ENCODE measurements around the gene NF2.

NF2 gene

GRCh38 chr22:29718949-29719898 is 115.8 kb downstream of the NF2 start:
- no peak overlapping the region for H3K4me3 ChIP-seq (ENCODE audit: low read depth, low read length)
- no peak for DNase-seq (ENCODE audit: low read depth)
- TF ChIP-seq CTCF (IDR thresholded peaks at IDR 0.05; ENCODE audit: low read depth, low read length) (no peak), MYC (IDR thresholded peaks at IDR 0.05; ENCODE audit: low read depth, low read length) (no peak), MAX (IDR thresholded peaks at IDR 0.05; ENCODE audit: low read depth, low read length) (no peak), POLR2A (IDR thresholded peaks at IDR 0.05; ENCODE audit: extremely low read depth, insufficient read length) (no peak)

- TF ChIP-seq MYC (IDR thresholded peaks at IDR 0.05; ENCODE audit: low read depth, low read length) (no peak), MAX (IDR thresholded peaks at IDR 0.05; ENCODE audit: low read depth, low read length) (no peak), POLR2A (IDR thresholded peaks at IDR 0.05; ENCODE audit: extremely low read depth, insufficient read length) (no peak), CTCF (IDR thresholded peaks at IDR 0.05; ENCODE audit: low read depth, low read length) (no peak)
- no peak for DNase-seq (ENCODE audit: low read depth)
- H3K4me3 ChIP-seq (ENCODE audit: low read depth, low read length), result no peak within 1 kb of the TSS
Measured at GRCh38 chr22:29719899-29720645, 116.6 kb downstream of the NF2 start, which contains the start of gene CABP7. Gene CABP7 (plus strand): TSS chr22:29720003. CDS start chr22:29720425, 422 bp downstream.

- no peak for DNase-seq (ENCODE audit: low read depth)
- H3K4me3 ChIP-seq (ENCODE audit: low read depth, low read length), result no peak overlapping the region
- TF ChIP-seq CTCF (IDR thresholded peaks at IDR 0.05; ENCODE audit: low read depth, low read length) (no peak), MAX (IDR thresholded peaks at IDR 0.05; ENCODE audit: low read depth, low read length) (no peak), POLR2A (IDR thresholded peaks at IDR 0.05; ENCODE audit: extremely low read depth, insufficient read length) (no peak), MYC (IDR thresholded peaks at IDR 0.05; ENCODE audit: low read depth, low read length) (no peak)
Measured at GRCh38 chr22:29720811-29721323, 117.4 kb downstream of the NF2 start.

GRCh38 chr22:29722151-29722550 is 118.7 kb downstream of the NF2 start:
- peak; percentile 44 for DNase-seq (ENCODE audit: low read depth)
- H3K4me3 ChIP-seq (ENCODE audit: low read depth, low read length), result no peak overlapping the region
- TF ChIP-seq MYC (IDR thresholded peaks at IDR 0.05; ENCODE audit: low read depth, low read length) (no peak), MAX (IDR thresholded peaks at IDR 0.05; ENCODE audit: low read depth, low read length) (no peak), POLR2A (IDR thresholded peaks at IDR 0.05; ENCODE audit: extremely low read depth, insufficient read length) (no peak), CTCF (IDR thresholded peaks at IDR 0.05; ENCODE audit: low read depth, low read length) (no peak)

- TF ChIP-seq MYC (IDR thresholded peaks at IDR 0.05; ENCODE audit: low read depth, low read length) (no peak), MAX (IDR thresholded peaks at IDR 0.05; ENCODE audit: low read depth, low read length) (no peak), POLR2A (IDR thresholded peaks at IDR 0.05; ENCODE audit: extremely low read depth, insufficient read length) (no peak), CTCF (IDR thresholded peaks at IDR 0.05; ENCODE audit: low read depth, low read length) (no peak)
- DNase-seq (ENCODE audit: low read depth), result no peak
Measured at GRCh38 chr22:29722587-29722986, 119.2 kb downstream of the NF2 start.

More at GRCh38 chr22:29722587-29722986, 119.2 kb downstream of the NF2 start:
- H3K4me3 ChIP-seq (ENCODE audit: low read depth, low read length), result no peak overlapping the region

Measured in NB4 (cell line).